Measurements from ENCODE around the gene FREM1. TPM values are rescaled to one million over a fixed set of nuclear protein-coding genes. Genes with fewer than 3 reads are reported as not detected.

The FREM1 gene
- total and polyA plus RNA-seq, 10 donors, result 0.07 to 4.3 (median 0.54) TPM; not detected in 1

DNA sequence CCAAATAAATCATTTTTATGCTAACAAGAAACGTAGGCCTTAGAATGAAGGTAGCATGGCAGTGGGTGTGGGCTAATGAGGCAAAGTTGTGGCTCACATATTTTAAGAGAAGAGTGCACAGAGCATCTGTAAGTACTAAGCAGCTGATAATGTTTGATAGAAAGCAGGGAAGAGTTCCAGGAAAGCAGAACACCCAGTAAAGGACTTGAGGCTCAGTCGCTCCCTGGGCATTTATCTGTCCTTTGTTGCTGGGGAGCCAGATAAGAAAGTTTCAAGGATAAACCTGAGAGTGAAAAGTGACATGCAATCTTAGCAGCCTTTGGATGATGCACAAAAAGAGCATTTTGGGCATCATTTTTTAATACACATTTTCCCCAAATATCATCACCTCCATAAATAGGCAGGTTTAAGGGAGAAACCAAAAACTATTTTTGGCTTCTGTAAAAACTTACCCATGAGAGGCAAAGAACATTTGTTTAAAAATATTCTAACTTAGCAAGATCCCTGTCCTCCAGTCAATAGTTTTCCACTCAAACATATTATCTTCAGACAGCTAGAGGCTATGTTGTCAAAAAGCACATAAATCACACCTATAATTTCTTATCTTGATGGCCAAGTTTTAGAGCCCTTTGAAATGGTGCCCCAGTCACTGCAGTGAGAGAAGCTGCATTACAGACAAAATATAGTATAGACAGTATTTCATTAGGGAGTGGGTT, 3.4 kb downstream of the FREM1 start:
- 62 to 70% (median 67%) methylated on average over 2 of the region's 2 CpGs for WGBS, 5 donors
- H3K4me1 ChIP-seq, result peaks cover 0 to 6% (median 0%) of the 10 kb centered on the region in 6 donors
- DNase-seq, result no peak
- H3K27me3 ChIP-seq (replicated peaks in 1 of 7), result peaks cover 0 to 8% (median 0%) of the 10 kb centered on the region in 7 donors
- no peak overlapping the region for H3K27ac ChIP-seq
- H3K4me3 ChIP-seq, result no peak overlapping the region
- no peaks in the 10 kb centered on the region for H3K36me3 ChIP-seq
- no peaks in the 10 kb centered on the region for H3K9me3 ChIP-seq
- TF ChIP-seq POLR2A (IDR thresholded peaks at IDR 0.05) (no peak), POLR2AphosphoS5 (IDR thresholded peaks at IDR 0.05) (no peak)
- TF ChIP-seq, protein P1, sequence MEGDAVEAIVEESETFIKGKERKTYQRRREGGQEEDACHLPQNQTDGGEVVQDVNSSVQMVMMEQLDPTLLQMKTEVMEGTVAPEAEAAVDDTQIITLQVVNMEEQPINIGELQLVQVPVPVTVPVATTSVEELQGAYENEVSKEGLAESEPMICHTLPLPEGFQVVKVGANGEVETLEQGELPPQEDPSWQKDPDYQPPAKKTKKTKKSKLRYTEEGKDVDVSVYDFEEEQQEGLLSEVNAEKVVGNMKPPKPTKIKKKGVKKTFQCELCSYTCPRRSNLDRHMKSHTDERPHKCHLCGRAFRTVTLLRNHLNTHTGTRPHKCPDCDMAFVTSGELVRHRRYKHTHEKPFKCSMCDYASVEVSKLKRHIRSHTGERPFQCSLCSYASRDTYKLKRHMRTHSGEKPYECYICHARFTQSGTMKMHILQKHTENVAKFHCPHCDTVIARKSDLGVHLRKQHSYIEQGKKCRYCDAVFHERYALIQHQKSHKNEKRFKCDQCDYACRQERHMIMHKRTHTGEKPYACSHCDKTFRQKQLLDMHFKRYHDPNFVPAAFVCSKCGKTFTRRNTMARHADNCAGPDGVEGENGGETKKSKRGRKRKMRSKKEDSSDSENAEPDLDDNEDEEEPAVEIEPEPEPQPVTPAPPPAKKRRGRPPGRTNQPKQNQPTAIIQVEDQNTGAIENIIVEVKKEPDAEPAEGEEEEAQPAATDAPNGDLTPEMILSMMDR (IDR thresholded peaks at IDR 0.05 in 8 of 11, conservative IDR thresholded peaks at IDR 0.05 in 3 of 11), result no peak
- intact Hi-C loops (cut with DNase I; ENCODE audit: low total_unique reads), result no loop called here

DNA sequence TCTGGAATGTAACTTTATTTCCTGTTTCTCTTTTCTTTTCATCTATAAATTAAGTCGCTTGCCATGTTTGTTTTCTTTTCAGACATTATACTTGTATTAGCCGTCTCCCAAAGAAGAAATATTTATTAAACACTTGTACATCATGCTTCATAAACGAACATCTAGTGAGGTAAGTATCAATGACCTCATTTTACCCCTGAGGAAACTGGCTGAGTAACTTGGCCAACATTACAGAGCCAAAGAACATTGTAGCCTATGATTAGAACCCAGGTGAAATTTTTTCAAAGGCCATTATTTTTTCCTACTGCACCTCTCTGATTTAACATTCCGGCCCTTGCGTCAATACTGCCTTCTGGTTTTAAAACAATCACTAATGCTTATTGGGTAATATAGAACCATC, 4.2 kb downstream of the FREM1 start:
- peaks cover 0 to 6% (median 0%) of the 10 kb centered on the region in 6 donors for H3K4me1 ChIP-seq
- H3K4me3 ChIP-seq, result no peak overlapping the region

DNA sequence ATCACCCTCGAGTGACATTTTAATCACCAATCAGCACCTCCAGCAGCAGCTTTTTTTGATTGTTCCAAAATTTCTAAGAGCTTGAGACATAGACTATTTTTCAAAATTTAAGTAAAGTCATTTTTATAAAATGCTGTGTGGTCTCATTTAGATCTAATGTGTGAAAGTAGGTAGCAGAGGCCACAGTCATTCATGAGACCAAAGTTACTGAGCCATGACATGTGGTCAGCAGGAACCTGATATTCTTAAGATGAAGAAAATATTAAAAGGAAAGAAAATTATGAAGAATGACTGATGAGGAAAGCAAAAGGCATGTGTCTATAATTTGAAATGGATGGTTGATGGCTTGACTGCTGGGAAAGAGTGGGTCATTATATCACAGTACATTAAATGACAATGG, 7.2 kb downstream of the FREM1 start:
- no peak overlapping the region for H3K4me3 ChIP-seq
- no peaks in the 10 kb centered on the region for H3K9me3 ChIP-seq
- intact Hi-C loops (cut with DNase I; ENCODE audit: low total_unique reads), result no loop called here
- no peaks in the 10 kb centered on the region for H3K36me3 ChIP-seq
- H3K27ac ChIP-seq, result no peak overlapping the region
- no peak for DNase-seq
- H3K4me1 ChIP-seq, result no peaks in the 10 kb centered on the region
- H3K27me3 ChIP-seq (replicated peaks in 1 of 7), result no peaks in the 10 kb centered on the region
- 50 to 88% (median 72%) methylated on average over 1 of the region's 1 CpG for WGBS, 5 donors
- TF ChIP-seq POLR2A (IDR thresholded peaks at IDR 0.05) (no peak), POLR2AphosphoS5 (IDR thresholded peaks at IDR 0.05) (no peak)
- TF ChIP-seq, protein P1 (IDR thresholded peaks at IDR 0.05 in 8 of 11, conservative IDR thresholded peaks at IDR 0.05 in 3 of 11), result no peak

More for the DNA sequence above, 4.2 kb downstream of the FREM1 start:
- H3K36me3 ChIP-seq, result no peaks in the 10 kb centered on the region
- H3K27ac ChIP-seq, result no peak overlapping the region
- no peaks in the 10 kb centered on the region for H3K9me3 ChIP-seq
- intact Hi-C loops (cut with DNase I; ENCODE audit: low total_unique reads), result no loop called here
- peaks cover 0 to 8% (median 0%) of the 10 kb centered on the region in 7 donors for H3K27me3 ChIP-seq (replicated peaks in 1 of 7)
- no peak for DNase-seq
- 78 to 95% (median 87%) methylated on average over 5 of the region's 5 CpGs for WGBS, 5 donors
- no peak for TF ChIP-seq POLR2AphosphoS5 (IDR thresholded peaks at IDR 0.05)
- TF ChIP-seq, protein P1 (IDR thresholded peaks at IDR 0.05 in 8 of 11, conservative IDR thresholded peaks at IDR 0.05 in 3 of 11), result no peak
- no peak for TF ChIP-seq POLR2A (IDR thresholded peaks at IDR 0.05)

DNA sequence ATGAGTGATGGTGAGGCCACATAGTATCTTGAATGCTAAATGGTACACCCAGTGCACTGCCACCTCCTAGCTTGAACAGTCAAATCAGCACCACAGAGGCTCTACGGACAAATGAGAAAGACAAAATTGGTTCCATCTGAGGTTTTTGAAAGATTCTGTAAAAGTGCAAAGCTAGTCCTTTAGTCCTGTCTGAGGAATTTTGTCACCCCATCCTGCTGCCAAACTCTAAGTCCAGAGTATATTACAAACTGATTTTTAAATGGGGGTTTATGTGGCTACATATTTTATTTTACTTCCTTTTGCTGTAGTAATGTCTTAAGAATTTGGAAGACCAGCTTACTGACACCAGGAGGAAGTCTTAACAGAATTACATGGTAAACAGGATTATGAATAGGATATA, 7.7 kb downstream of the FREM1 start:
- Histone ChIP-seq H3K9me3 (no peaks in the 10 kb centered on the region), H3K36me3 (no peaks in the 10 kb centered on the region), H3K4me3 (no peak overlapping the region), H3K4me1 (no peaks in the 10 kb centered on the region), H3K27me3 (replicated peaks in 1 of 7) (no peaks in the 10 kb centered on the region), H3K27ac (no peak overlapping the region)
- WGBS, 5 donors, result 86 to 97% (median 94%) methylated on average over 1 of the region's 1 CpG
- TF ChIP-seq POLR2A (IDR thresholded peaks at IDR 0.05) (no peak), POLR2AphosphoS5 (IDR thresholded peaks at IDR 0.05) (no peak)
- TF ChIP-seq, protein P1 (IDR thresholded peaks at IDR 0.05 in 8 of 11, conservative IDR thresholded peaks at IDR 0.05 in 3 of 11), result no peak
- intact Hi-C loops (cut with DNase I; ENCODE audit: low total_unique reads), result no loop called here
- DNase-seq, result no peak

Data from spleen (tissue), 11 donors.